ENCODE measurements around the gene SAMD4A. TPM values are rescaled to one million over a fixed set of nuclear protein-coding genes. Genes with fewer than 3 reads are reported as not detected.

Gene SAMD4A
- total RNA-seq, 1 experiment from 2014 or later = 9.6 TPM

GRCh38 chr14:54642801-54643695 lies 76.1 kb downstream of the SAMD4A start:
- Histone ChIP-seq H2BK20ac (ENCODE audit: low read depth, low read length, poor library complexity, severe bottlenecking) (no peak overlapping the region), H2BK12ac (ENCODE audit: insufficient read length, low read depth, low read length) (no peak overlapping the region), H3K14ac (ENCODE audit: insufficient read depth, low read length) (no peak overlapping the region), H3K79me1 (ENCODE audit: insufficient read depth, low read depth, low read length, poor library complexity, severe bottlenecking) (no peaks in the 10 kb centered on the region), H3K23me2 (ENCODE audit: insufficient read length, low read depth, low read length, poor library complexity, severe bottlenecking) (no peaks in the 10 kb centered on the region), H2BK15ac (ENCODE audit: low read depth, low read length) (no peak overlapping the region), H2BK120ac (ENCODE audit: low read depth, low read length, poor library complexity, severe bottlenecking) (no peak overlapping the region), H3K4me1 (ENCODE audit: insufficient read depth, low read length) (peaks cover 13% of the 10 kb centered on the region; the same call in 1 of the 2 replicates), H3K9ac (ENCODE audit: extremely low read depth, insufficient read length, low read length) (no peak overlapping the region), H4K8ac (replicated peaks; ENCODE audit: insufficient read length, low read depth, low read length) (no peak overlapping the region), H3K18ac (ENCODE audit: insufficient read length, low read depth, low read length) (no peak overlapping the region), H2AFZ (ENCODE audit: low read length) (no peak overlapping the region), H3K27me3 (ENCODE audit: insufficient read depth, low read length) (no peaks in the 10 kb centered on the region), H3K4ac (ENCODE audit: low read depth, low read length) (no peak overlapping the region), H3K23ac (ENCODE audit: insufficient read length, low read depth, low read length) (no peak overlapping the region), H4K20me1 (ENCODE audit: control insufficient read depth, insufficient read depth, insufficient read length) (no peaks in the 10 kb centered on the region), H4K91ac (ENCODE audit: insufficient read length, low read depth, low read length) (no peak overlapping the region), H3T11ph (ENCODE audit: low read length) (no peak overlapping the region), H4K5ac (ENCODE audit: insufficient read length, low read depth, low read length) (no peak overlapping the region), H3K56ac (ENCODE audit: insufficient read length, low read depth, low read length) (no peak overlapping the region), H2BK5ac (ENCODE audit: insufficient read length, low read length) (no peak overlapping the region), H2AK5ac (ENCODE audit: insufficient read length, low read length) (no peak overlapping the region), H3K27ac (ENCODE audit: insufficient read length, low read depth, low read length) (no peak overlapping the region), H3K9me3 (ENCODE audit: control insufficient read depth, low read depth, low read length) (no peaks in the 10 kb centered on the region), H3K4me2 (ENCODE audit: insufficient read depth, insufficient read length, low read length) (no peak overlapping the region), H3K79me2 (ENCODE audit: insufficient read depth, low read length) (no peaks in the 10 kb centered on the region)
- Mint-ChIP-seq H3K4me3 (no peak overlapping the region), H3K9me3 (no peaks in the 10 kb centered on the region), H3K27me3 (ENCODE audit: low read depth) (no peaks in the 10 kb centered on the region), H3K27ac (peak overlapping the region in 1 of 3 experiments; percentile 21; a peak in 1 of 7 replicates), H3K36me3 (ENCODE audit: insufficient read depth in 1 of 3, low read depth in 3 of 3) (no peaks in the 10 kb centered on the region), H3K4me1 (peaks cover 12 to 24% of the 10 kb centered on the region in 2 experiments)
- WGBS (ENCODE audit: extremely low coverage, insufficient read length, low lambda C conversion rate) = no CpG with 5 or more reads among the region's 9 CpGs
- peak; percentile 59 for TF ChIP-seq CTCF (conservative IDR thresholded peaks at IDR 0.05)
- DNase-seq = no peak
